KOPT-K1 (cell line): ENCODE measurements around the gene PCDH9.

Experiments used
- H3K27ac ChIP-seq: fragments of 200-600 bp; sonication (generic); 2 replicates; pipeline ENCODE4 v1.5.1; 2016; ENCODE audit warnings: antibody characterized with exemption, mild to moderate bottlenecking, low read depth, low read length; ENCODE audit not compliant: poor library complexity, severe bottlenecking
- H3K36me3 ChIP-seq: fragments of 200-600 bp; sonication (generic); 2 replicates; pipeline ENCODE4 v1.5.1; 2017; ENCODE audit warnings: antibody characterized with exemption, mild to moderate bottlenecking, low read length, moderate library complexity; ENCODE audit not compliant: insufficient read depth
- H3K9me3 ChIP-seq: fragments of 200-600 bp; sonication (generic); 2 replicates; pipeline ENCODE4 v1.5.1; 2017; ENCODE audit warnings: antibody characterized with exemption, low read length, mild to moderate bottlenecking; ENCODE audit not compliant: insufficient read depth, poor library complexity, severe bottlenecking

The PCDH9 gene

DNA sequence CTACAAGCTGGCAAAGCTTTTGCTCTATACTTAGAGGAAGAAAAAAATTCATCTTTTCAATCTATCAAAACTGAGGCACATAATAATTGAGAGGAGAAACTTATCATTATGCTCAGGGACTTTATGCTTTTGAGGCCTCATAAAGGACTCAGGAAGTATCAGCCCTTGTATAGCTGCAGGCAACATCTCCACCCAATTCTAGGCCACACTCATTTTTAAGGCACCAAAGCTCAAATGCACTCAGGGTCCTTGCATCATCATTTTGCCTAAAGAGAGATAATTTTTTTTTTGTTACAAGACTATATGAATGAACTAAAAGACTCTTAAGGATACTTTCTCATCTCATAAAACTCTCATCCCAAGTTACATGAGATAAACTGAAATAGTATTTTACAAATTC, 78.5 kb downstream of the PCDH9 start:
- H3K27ac ChIP-seq: no peak overlapping the region
- H3K36me3 ChIP-seq: no peaks in the 10 kb centered on the region
- no peaks in the 10 kb centered on the region for H3K9me3 ChIP-seq

DNA sequence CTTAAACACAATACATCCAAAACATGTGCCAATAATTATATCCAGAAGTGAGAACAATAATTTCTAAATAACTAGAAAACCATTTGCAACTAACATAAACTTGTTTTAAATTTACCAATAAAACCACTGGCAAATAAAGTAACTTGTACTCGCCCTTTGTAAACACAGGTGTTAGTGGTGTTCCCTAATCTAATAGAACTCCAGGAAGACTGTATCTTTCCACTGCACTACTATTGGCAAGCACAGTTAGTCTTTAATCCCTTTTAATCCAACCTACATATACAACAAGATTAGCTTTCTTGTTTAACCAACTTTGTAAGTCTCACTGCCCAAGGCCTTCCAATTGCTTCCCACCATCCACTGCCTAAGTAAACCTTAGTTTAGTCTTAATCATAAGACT, 79.5 kb downstream of the PCDH9 start:
- H3K27ac ChIP-seq: no peak overlapping the region
- H3K9me3 ChIP-seq: no peaks in the 10 kb centered on the region
- H3K36me3 ChIP-seq: no peaks in the 10 kb centered on the region

DNA sequence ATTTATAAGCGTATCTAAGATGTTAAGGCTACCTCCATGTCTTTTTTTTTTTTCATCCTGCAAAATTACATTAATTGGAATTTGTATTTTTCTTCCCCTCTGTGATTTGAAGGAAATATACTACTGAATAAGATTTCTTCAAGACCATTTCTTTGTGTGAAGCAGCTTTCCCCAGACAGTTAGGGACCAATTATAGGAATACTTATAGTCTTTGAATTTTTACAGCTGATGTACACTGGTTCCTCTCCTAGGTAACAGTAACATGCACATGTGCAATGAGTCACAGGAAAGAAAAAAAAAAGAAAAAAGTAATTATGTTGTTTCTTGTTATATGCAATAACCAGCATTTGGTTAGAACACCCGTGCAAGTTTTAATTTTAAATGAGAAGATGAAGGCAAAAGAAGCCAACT, 82.0 kb downstream of the PCDH9 start:
- Histone ChIP-seq H3K27ac (no peak overlapping the region), H3K9me3 (no peaks in the 10 kb centered on the region), H3K36me3 (no peaks in the 10 kb centered on the region)

DNA sequence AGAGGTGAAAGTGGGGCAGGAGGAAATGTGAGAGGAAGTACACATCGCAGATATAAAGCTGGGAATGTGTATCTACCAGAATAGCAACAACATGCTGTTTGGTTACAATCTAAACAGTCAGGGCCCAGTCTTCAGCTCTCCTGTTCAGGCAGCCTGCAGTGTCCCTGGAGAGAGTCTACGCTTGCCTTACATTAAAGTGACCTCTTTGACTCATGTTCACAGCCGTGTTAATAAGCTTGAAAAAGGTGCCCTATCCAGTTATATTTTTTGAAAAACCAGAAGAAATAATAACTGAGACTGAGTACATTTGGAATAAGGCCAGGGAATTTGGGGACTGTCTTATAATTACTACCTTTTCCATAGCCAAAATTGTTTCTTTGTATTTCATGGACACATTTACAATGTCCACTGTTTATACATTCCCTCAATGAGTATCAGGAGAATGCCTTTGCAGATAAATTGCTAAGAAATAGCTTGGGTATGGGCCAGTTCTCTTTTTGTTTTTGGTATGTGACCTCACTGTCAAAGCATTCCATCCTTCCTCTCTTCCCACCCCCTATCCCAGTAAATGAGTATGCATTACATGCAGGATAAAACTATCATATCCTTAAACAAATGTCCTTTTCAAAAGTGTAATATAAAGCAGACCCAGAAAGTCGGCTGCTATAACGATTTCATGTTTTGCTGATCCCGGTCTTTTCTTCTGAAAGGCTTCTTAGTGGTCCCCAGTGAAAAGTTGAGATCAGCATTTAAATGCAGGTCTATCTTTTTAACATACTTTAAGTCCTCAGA, 82.6 kb downstream of the PCDH9 start:
- no peak overlapping the region for H3K27ac ChIP-seq
- H3K9me3 ChIP-seq: no peaks in the 10 kb centered on the region
- no peaks in the 10 kb centered on the region for H3K36me3 ChIP-seq

DNA sequence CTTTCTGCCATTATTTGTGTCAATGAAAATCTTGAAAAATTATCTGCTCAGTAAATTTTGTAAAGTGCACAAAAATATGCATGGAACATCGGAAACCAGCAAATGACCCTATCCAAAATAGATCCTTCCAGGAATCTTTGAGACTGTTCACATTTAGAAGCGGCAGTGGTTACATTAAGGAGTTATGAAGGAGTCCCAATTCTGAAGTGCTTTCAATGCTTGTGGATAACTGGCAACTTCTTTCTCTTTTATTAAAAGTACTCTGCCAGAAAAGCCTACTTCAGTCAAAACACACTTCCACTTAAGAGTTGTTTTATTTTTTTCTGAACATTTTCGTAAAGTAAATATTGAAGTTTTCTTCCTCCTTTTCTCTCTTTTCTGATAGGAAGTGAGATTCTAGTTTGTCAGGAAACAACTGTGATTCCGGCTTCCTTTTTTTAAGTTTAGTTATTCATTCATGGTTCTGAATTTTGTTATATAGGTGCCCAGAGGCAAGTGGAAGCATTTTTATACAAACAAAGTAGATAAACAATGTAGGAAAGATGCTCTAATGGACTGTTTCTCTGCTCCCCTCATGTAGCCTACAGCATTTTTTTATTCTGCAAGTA, 83.5 kb downstream of the PCDH9 start:
- Histone ChIP-seq H3K36me3 (no peaks in the 10 kb centered on the region), H3K27ac (no peak overlapping the region), H3K9me3 (no peaks in the 10 kb centered on the region)

DNA sequence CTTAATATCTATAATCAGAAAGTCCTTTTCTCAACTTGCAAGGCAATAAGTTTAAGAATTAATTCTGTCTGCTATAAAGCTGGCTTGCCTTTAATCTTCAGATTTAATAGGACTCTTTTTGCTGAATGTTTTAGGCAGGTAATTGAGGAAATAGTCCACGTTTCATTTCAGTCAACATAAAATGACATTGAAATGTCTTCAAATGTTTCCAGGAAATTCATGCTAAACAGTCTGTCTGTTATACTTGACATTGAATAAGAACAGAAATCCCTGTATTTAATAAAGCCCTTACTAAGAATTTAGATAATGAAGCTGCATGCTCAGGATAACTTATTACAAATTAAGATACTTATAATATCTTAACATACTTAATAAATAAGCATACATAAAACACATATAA, 84.2 kb downstream of the PCDH9 start:
- Histone ChIP-seq H3K36me3 (no peaks in the 10 kb centered on the region), H3K9me3 (no peaks in the 10 kb centered on the region), H3K27ac (no peak overlapping the region)

DNA sequence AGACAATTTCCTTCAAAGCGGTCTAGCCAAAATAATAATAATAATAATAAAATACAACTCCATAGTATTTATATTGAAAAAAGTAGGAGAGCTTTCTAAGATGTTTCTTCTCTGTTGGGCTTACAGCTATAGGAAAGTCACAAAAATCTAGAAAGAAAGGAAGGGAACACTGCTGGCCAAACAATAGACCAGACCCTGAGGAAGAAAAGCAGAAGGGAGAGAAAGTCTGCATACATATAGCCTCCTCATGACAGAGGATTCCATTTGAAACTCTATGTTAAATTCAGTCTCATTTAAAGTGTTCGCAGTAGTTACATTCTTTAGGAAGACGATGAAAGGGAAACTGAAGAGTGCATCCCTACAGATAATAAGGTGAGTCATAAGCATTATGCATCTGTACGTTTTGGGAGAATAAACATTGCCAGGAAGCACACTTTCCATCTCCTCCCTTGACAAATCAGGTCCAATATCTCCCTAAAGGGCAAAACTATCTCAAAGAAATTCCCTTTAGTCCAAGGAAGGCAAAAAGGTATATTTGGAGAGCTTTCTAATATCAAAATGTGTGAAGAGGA, 86.5 kb downstream of the PCDH9 start:
- H3K9me3 ChIP-seq: no peaks in the 10 kb centered on the region
- H3K36me3 ChIP-seq: no peaks in the 10 kb centered on the region
- no peak overlapping the region for H3K27ac ChIP-seq

DNA sequence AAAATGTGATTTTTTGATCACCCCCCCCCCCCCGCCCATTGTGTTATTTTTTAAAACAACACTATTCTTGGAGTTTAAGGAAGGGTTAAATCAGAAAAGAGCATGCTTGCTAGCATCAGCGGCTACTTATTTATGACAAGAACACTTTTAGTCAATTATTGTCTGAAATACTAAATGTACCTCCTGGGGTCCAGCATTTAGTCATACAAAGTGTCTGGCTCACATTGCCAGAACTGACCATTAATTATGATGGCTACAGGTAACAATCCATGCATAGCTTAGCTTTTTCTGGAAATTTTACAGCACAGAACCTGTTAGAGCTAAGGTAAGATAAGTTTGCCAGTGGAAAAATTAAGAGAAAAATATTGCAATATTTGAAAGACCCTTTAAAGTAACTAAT, 90.1 kb downstream of the PCDH9 start:
- Histone ChIP-seq H3K9me3 (no peaks in the 10 kb centered on the region), H3K36me3 (no peaks in the 10 kb centered on the region), H3K27ac (no peak overlapping the region)

DNA sequence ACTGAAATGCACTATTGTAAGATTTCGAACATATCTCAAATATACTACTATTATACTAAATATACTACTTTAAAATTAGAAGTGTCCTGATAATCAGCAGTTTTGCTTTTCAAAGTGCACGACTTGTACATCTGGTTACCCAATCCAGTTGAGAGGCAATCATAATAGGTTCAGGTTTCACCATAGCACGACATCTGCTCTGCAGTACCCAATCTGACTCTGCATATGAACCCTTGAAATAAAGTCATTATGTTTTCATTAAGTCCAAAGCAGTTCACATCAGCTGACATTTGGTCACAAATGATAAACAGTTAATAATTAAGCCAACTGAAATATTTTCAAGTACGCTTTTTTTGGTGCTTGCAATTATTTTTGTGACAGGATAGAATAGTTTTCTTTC, 90.6 kb downstream of the PCDH9 start:
- H3K36me3 ChIP-seq: no peaks in the 10 kb centered on the region
- no peaks in the 10 kb centered on the region for H3K9me3 ChIP-seq
- no peak overlapping the region for H3K27ac ChIP-seq

DNA sequence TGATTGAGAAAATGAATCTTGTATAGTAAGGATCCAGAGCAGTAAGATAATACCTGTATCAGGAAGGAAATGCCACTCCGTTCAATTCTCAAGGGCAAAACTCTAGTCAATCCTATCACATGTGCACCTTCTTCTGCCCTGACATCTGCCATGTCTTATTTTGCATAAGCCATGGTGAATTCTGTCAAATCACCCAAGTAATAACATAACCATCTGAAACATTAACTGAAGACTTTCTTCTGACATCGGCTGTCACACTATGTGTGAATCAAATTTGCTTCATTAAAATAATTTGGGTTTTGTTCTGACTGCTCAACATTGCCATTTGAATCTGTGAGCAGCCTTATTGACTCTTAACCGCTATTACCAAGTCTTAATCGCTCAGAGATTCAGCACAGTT, 91.2 kb downstream of the PCDH9 start:
- Histone ChIP-seq H3K27ac (no peak overlapping the region), H3K36me3 (no peaks in the 10 kb centered on the region), H3K9me3 (no peaks in the 10 kb centered on the region)

DNA sequence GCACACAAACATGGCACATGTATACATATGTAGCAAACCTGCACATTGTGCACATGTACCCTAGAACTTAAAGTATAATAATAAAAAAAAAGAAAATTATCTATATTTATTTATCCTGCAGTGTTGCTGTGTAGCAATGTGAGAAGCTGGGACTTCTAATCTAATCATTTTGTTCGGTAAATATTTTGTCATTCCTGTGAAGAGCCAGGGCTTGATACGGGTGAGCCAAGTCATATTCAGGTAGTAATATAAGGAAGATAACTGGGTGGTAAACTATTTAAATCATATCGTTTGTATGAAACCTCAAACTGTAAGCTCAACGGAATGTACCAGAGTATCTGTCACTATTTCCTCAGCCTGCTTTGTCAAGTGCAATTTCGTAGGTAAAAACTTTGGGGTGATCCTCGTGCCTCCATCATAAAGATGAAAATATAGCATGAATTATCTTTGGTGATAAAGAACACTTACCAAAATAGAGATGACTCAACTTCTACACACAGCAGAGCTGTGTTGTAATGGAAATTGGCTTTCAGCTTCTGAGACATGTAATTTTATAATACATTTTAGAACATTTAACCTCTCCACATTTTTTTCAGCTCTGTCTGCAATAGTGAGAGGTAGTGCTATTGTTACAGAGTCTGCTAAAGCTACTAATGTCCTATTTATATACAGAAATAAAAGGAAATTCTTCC, 92.9 kb downstream of the PCDH9 start:
- Histone ChIP-seq H3K36me3 (no peaks in the 10 kb centered on the region), H3K27ac (no peak overlapping the region), H3K9me3 (no peaks in the 10 kb centered on the region)

DNA sequence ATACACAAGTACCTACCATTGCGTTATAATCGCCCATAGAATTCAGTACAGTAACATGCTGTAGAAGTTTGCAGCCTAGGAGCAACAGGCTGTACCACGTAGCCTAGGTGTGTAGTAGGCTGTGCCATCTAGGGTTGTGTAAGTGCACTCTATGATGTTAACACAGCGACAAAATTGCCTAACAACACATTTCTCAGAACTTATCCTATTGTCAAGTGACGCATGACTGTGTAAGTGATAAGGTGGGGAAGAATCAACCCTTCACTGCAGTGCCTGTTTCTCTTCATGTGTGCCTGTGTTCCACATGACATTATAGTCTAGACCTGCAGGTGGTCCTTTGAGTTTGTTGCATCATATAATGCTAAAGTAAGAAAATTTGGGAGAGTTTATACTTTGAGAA, 94.0 kb downstream of the PCDH9 start:
- Histone ChIP-seq H3K36me3 (no peaks in the 10 kb centered on the region), H3K9me3 (no peaks in the 10 kb centered on the region), H3K27ac (no peak overlapping the region)

DNA sequence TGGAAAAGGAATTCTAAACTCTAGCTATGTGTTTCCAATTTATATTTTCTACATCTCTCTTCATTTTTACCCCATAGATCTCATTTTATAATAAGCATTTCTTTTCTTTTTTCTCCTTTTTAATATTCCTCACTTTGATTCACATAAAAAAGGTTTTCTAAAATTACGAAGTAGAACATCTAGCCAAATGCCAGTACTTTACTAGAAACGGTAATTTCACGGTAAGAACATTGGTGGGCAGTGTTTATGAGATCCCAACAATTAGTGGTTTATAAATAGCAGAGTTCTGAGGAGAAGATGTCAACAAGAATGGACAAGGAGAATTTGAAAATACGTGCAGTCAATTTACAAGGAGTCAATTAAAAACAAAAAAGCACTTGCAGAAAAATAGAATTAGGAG, 94.8 kb downstream of the PCDH9 start:
- no peaks in the 10 kb centered on the region for H3K9me3 ChIP-seq
- H3K27ac ChIP-seq: no peak overlapping the region
- no peaks in the 10 kb centered on the region for H3K36me3 ChIP-seq

DNA sequence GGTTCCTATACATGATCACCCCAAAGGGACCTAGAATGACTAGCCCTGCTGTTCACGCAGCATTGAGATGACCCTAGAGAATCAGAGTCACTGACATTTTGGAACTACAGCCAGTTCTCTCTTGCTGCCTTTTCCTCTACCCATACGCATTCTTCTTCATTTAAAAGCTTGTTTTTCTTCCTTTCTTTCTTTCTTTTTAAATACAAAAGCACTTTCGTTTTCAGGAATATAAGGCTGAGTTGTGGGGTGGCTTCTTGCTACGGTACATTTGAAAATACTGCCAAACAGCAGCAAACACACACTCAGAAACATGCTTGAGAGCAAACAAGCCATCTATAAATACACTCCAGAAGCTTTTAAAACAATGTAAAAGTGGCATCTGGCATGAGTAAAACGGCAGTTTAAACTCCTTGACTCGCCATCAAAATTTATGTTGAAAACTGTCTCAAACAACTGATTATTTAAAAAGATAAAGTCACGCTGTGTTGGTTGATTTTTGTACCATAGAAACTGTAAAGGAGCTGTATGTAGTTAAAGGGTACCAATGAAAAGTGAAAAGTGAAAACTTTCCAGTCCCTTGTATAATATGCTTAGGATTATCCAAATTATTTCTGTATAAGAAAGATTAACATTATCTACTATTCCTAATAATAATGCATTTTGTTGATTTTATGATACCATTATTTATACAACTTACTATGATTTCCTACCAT, 95.6 kb downstream of the PCDH9 start:
- Histone ChIP-seq H3K36me3 (no peaks in the 10 kb centered on the region), H3K27ac (peak overlapping the region; percentile 47), H3K9me3 (no peaks in the 10 kb centered on the region)

DNA sequence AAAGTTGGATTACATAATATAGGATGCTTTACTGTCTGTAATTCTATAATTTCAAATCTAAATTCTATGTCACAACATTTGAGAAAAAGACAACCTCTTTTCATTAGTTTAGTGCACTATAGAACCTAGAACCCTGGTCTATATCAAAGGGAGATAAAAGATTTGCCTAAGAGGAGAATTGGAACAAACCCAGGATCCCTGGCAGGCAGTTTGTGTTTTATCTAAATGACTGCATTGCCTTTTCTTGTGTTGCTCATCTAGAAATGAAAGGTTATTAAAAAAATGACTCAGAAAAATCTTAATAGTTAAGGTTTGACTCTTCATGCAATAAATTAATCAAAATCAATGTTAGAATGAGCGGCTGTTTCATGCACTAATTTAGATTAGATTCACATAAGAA, 96.7 kb downstream of the PCDH9 start:
- no peak overlapping the region for H3K27ac ChIP-seq
- H3K36me3 ChIP-seq: no peaks in the 10 kb centered on the region
- no peaks in the 10 kb centered on the region for H3K9me3 ChIP-seq
